Heart left ventricle (tissue), 16 donors: ENCODE results near the gene MGAT5. TPM values are rescaled to one million over a fixed set of nuclear protein-coding genes. Genes with fewer than 3 reads are reported as not detected.

Source experiments
- ATAC-seq, 4 donors: fragments of 200-7000 bp; cut with Tn5 transposase; one replicate each; pipeline ENCODE4 v1.9.1; 2020 to 2022; ENCODE audit warnings: moderate library complexity in 4 of 4, mild to moderate bottlenecking in 3 of 4, moderate number of reproducible peaks in 1 of 4
- DNase-seq, 5 donors: peaks; one replicate each; pipeline ENCODE4 v3.0.0-alpha.2; 2020
- H3K27ac ChIP-seq, 12 donors: fragments of 200-600 bp; sonication (generic) in 4 of 12; one replicate each; pipeline versions ENCODE4 v1.5.0 to v1.8.0; 2016 to 2022; ENCODE audit warnings: mild to moderate bottlenecking in 2 of 12
- H3K27me3 ChIP-seq, 9 donors: fragments of 200-600 bp; sonication (generic) in 2 of 9; one replicate each; pipeline versions ENCODE4 v1.5.1 to v1.8.0; 2016 to 2022; ENCODE audit warnings: mild to moderate bottlenecking in 3 of 9
- H3K36me3 ChIP-seq, 9 donors: fragments of 200-600 bp; sonication (generic) in 2 of 9; one replicate each; pipeline versions ENCODE4 v1.5.0 to v1.8.0; 2018 to 2022; ENCODE audit warnings: mild to moderate bottlenecking in 2 of 9
- H3K4me1 ChIP-seq, 12 donors: fragments of 200-600 bp; sonication (generic) in 4 of 12; one replicate each; pipeline versions ENCODE4 v1.5.0 to v1.8.0; 2016 to 2022; ENCODE audit warnings: mild to moderate bottlenecking in 3 of 12
- H3K4me3 ChIP-seq, 12 donors: fragments of 200-600 bp; sonication (generic) in 4 of 12; one replicate each; pipeline versions ENCODE4 v1.5.0 to v1.8.0; 2017 to 2022; ENCODE audit warnings: mild to moderate bottlenecking in 9 of 12, moderate library complexity in 4 of 12
- H3K9me3 ChIP-seq, 12 donors: fragments of 200-600 bp; sonication (generic) in 4 of 12; one replicate each; pipeline versions ENCODE4 v1.5.0 to v1.8.0; 2016 to 2022; ENCODE audit warnings: mild to moderate bottlenecking in 1 of 12
- CTCF ChIP-seq, 12 donors: fragments of 200-600 bp; sonication (generic) in 4 of 12; IDR thresholded peaks; one replicate each; pipeline versions ENCODE4 v1.5.0 to v1.8.0; 2018 to 2022; ENCODE audit warnings: antibody characterized with exemption in 12 of 12, mild to moderate bottlenecking in 5 of 12
- POLR2A ChIP-seq, 2 donors: fragments of 450-650 bp; IDR thresholded peaks; one replicate each; pipeline ENCODE4 v1.6.1; 2017; ENCODE audit warnings: antibody characterized with exemption in 2 of 2, mild to moderate bottlenecking in 2 of 2, moderate library complexity in 2 of 2
- WGBS, 4 donors: extraction: QIAGEN DNeasy Blood & Tissue Kit in 2 of 4; methylation state at CpG; one replicate each; pipeline versions ENCODE4 v1.1.5 to v1.1.7; 2013 to 2018; 5-methylcytosine and 5-hydroxymethylcytosine counted together
- intact Hi-C, 10 donors: fragments of 100-400 bp; cut with DNase I; formaldehyde crosslinking; loops; one replicate each; pipeline versions ENCODE4 v1.11.1 to v1.14.2; 2022
- polyA plus RNA-seq, 2 donors: library from polyadenylated mRNA; stranded (reverse); fragments of 200-250 nt; gene quantifications; one replicate each; pipeline ENCODE4 v1.2.3, GENCODE V29; 2013
- total RNA-seq, 9 donors: library from RNA; depleted of rRNA in 2 of 9; stranded (reverse); fragments of >200 nt in 2 of 9; fragmentation: NEBNext Ultra II Directional in 3 of 9; extraction: Animal tissue kit (Norgen Biotek cat#: 25700) in 3 of 9; gene quantifications; one replicate each; pipeline versions ENCODE4 v1.1.0 to v1.2.4, GENCODE V29; 2016 to 2023
- donor health status: ischemic (EF 13 %, LVEDD 7.1; RV severe dilation, severe dysfunction).
- donor health status: healthy with polysubstance abuse.
- donor health status: DM: no; HTN: yes; CAD: no.
- donor health status: DM: no; HTN: no; CAD: no.
- donor health status: ischemic (EF 25% LVEDD 6.9; RV normal size, moderate dysfunction).
- donor health status: ischemic (EF 25% LVEDD 5.7; RV mildly dilated, moderate dysfunction).
- donor health status: healthy.
- donor health status: DM: yes; HTN: yes; CAD: no.
- donor health status: ischemic (EF 35%, LVEDD 5.7; RV mildly dilated, moderate dysfunction).
- donor health status: nonischemic (EF 11% LVEDD 7.7; RV severe dilation, severe dysfunction).
- donor health status: DM: yes; HTN: yes; CAD: no.
- donor health status: PGD.
- donor health status: ischemic (EF 29% LVEDD 5.4; RV normal size, mild dysfunction).
- donor health status: nonischemic (EF 23%, LVEDD 6.1; RV moderate dilation, normal function).

The MGAT5 gene
- total and polyA plus RNA-seq, 11 donors, result 9.7 to 116 (median 79.3) TPM

DNA sequence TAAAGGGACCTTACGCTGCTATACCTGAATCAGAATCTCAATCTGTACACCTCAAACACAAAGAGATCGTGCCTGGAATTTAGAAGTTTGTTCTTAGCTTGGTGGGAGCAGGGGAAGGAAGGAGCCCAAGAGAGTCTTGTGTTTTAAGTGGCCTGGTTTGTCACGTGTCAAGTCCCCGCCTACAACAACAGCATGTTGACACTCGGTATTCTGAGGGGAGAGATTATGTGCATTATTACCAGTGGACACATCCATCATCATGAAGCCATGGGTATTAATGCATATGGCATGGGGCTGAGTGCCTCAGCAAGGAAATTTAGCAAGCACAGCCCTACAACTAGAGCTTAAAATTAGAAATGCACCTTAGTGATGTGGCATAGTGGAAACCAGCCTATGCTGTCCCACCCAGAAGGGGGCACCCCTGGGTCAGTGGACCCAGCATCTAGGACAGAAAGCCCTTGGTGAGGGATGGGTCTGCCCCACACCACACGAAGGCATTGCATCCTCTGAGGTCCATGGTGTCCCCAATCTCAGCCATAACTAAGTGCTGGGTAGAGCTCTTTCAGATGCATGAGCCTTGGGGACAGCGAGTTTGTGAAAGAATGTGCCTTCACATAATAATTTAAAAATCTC, 138.7 kb downstream of the MGAT5 start:
- Histone ChIP-seq H3K4me3 (no peak overlapping the region), H3K27me3 (no peaks in the 10 kb centered on the region), H3K4me1 (peaks cover 0 to 32% (median 4%) of the 10 kb centered on the region in 12 donors), H3K27ac (peak overlapping the region in 2 of 12 donors; percentile 20 to 31), H3K36me3 (peaks cover 0 to 7% (median 0%) of the 10 kb centered on the region in 9 donors), H3K9me3 (no peaks in the 10 kb centered on the region)
- ATAC-seq (peak in 3 of 4 donors; percentile 13 to 21 (median 16)), DNase-seq (no peak)
- intact Hi-C loops, result no loop called here
- TF ChIP-seq POLR2A (IDR thresholded peaks at IDR 0.05) (no peak), CTCF (IDR thresholded peaks at IDR 0.05) (no peak)
- WGBS, 4 donors, result 74 to 84% (median 77%) methylated on average over 7 of the region's 7 CpGs

GRCh38 chr2:134393075-134393461, 139.2 kb downstream of the MGAT5 start:
- WGBS, 4 donors, result 64 to 83% (median 76%) methylated on average over 3 of the region's 3 CpGs
- peak in 1 of 5 donors; percentile 41 for DNase-seq
- Histone ChIP-seq H3K9me3 (no peaks in the 10 kb centered on the region), H3K4me1 (peaks cover 0 to 32% (median 4%) of the 10 kb centered on the region in 12 donors), H3K27ac (peak overlapping the region in 2 of 12 donors; percentile 8 to 31), H3K27me3 (no peaks in the 10 kb centered on the region), H3K4me3 (no peak overlapping the region), H3K36me3 (peaks cover 0 to 7% (median 0%) of the 10 kb centered on the region in 9 donors)
- TF ChIP-seq CTCF (IDR thresholded peaks at IDR 0.05), result no peak
- no peak for TF ChIP-seq POLR2A (IDR thresholded peaks at IDR 0.05)
- peak; percentile 41 to 82 (median 64) for ATAC-seq
- intact Hi-C loops, result no loop called here

- no peak for DNase-seq
- intact Hi-C loops, result no loop called here
- no peak for ATAC-seq
- Histone ChIP-seq H3K9me3 (no peaks in the 10 kb centered on the region), H3K27ac (no peak overlapping the region), H3K4me1 (peaks cover 0 to 41% (median 18%) of the 10 kb centered on the region in 12 donors), H3K4me3 (no peak overlapping the region), H3K27me3 (no peaks in the 10 kb centered on the region), H3K36me3 (peaks cover 0 to 5% (median 0%) of the 10 kb centered on the region in 9 donors)
- no peak for TF ChIP-seq POLR2A (IDR thresholded peaks at IDR 0.05)
- 68 to 85% (median 73%) methylated on average over 1 of the region's 1 CpG for WGBS, 4 donors
These were observed 141.9 kb downstream of the MGAT5 start for GRCh38 chr2:134395779-134396178.

DNA sequence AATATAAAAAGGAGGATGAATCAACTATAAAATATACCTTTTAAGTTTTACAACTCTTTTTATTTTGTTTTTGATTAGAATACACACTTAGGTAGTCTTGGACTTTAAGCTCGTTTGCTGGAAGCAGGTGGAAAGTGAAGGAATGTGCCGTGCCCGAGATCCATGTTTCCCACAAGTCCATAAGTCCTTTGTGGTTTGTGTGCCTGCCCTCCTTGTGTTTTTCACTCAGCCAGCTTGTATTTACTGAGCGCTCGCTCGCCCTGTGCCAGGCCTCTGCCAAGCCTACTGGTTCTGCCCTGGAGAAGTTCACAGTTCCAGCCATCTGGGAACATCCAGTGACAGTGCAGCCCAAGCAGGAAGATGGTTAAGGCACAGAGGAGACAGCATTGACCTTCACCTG, 142.6 kb downstream of the MGAT5 start:
- peaks cover 5 to 48% (median 25%) of the 10 kb centered on the region in 12 donors for H3K4me1 ChIP-seq
- ATAC-seq (peak in 3 of 4 donors; percentile 30 to 39 (median 35)), DNase-seq (no peak)
- H3K4me3 ChIP-seq, result no peak overlapping the region
- TF ChIP-seq CTCF (IDR thresholded peaks at IDR 0.05) (no peak), POLR2A (IDR thresholded peaks at IDR 0.05) (no peak)
- H3K27ac ChIP-seq, result peak overlapping the region in 3 of 12 donors; percentile 12 to 30 (median 17)
- H3K27me3 ChIP-seq, result no peaks in the 10 kb centered on the region
- no peaks in the 10 kb centered on the region for H3K36me3 ChIP-seq
- intact Hi-C loops, result no loop called here
- H3K9me3 ChIP-seq, result no peaks in the 10 kb centered on the region
- 62 to 82% (median 72%) methylated on average over 6 of the region's 6 CpGs for WGBS, 4 donors
